PC-3 (cell line): ENCODE measurements around the gene SHMT1. TPM values are rescaled to one million over a fixed set of nuclear protein-coding genes. Genes with fewer than 3 reads are reported as not detected.

Experiments
- ATAC-seq: fragments of 200-7000 bp; cut with Tn5 transposase; 2 replicates; pipeline ENCODE4 v1.9.1; 2020; ENCODE audit warnings: mild to moderate bottlenecking, moderate library complexity
- BruUV-seq: library from RNA; stranded (reverse); fragments of 400-500 nt; replicated peaks from 2 replicates; lab custom pipeline; 2021; lab: Mats Ljungman, UMichigan
- CTCF ChIA-PET: fragments of 300-600 bp; sonication (Branson Sonifier 250); formaldehyde crosslinking; loops from one replicate; lab custom pipeline; 2022; ENCODE audit warnings: antibody characterized with exemption; lab: Charles Lee
- POLR2A ChIA-PET: fragments of 300-600 bp; sonication (Branson Sonifier 250); formaldehyde crosslinking; loops from one replicate; lab custom pipeline; 2022; ENCODE audit warnings: antibody characterized with exemption; ENCODE audit not compliant: unreplicated experiment; lab: Charles Lee
- DNase-seq: peaks from one replicate; pipeline ENCODE4 v3.0.0-alpha.2; 2015
- H2AFZ ChIP-seq: fragments of 300-600 bp; sonication (generic); 2 replicates; pipeline ENCODE4 v1.6.0; 2016; ENCODE audit warnings: antibody characterized with exemption, low read length
- H3F3A ChIP-seq: fragments of 300-600 bp; sonication (generic); one replicate; pipeline ENCODE4 v1.6.0; 2017; ENCODE audit warnings: antibody characterized with exemption, low read length, control low read depth, mild to moderate bottlenecking; ENCODE audit not compliant: unreplicated experiment
- H3K27ac ChIP-seq: fragments of 300-600 bp; sonication (generic); 2 replicates; pipeline ENCODE4 v1.5.1; 2016; ENCODE audit warnings: mild to moderate bottlenecking, low read length
- H3K27me3 ChIP-seq: fragments of 300-600 bp; sonication (generic); 2 replicates; pipeline ENCODE4 v1.6.1; 2016; ENCODE audit warnings: low read length, mixed read lengths
- H3K36me3 ChIP-seq: fragments of 300-600 bp; sonication (generic); 2 replicates; pipeline ENCODE4 v1.6.1; 2016; ENCODE audit warnings: low read depth, mixed run types, low read length, mixed read lengths
- H3K4me1 ChIP-seq: fragments of 300-600 bp; sonication (generic); 2 replicates; pipeline ENCODE4 v1.5.1; 2016; ENCODE audit warnings: low read length; ENCODE audit not compliant: insufficient read depth
- H3K4me2 ChIP-seq: fragments of 300-600 bp; sonication (generic); 2 replicates; pipeline ENCODE4 v1.6.0; 2016; ENCODE audit warnings: low read length
- H3K4me3 ChIP-seq: fragments of 300-600 bp; sonication (generic); 2 replicates; pipeline ENCODE4 v1.5.1; 2016; ENCODE audit warnings: mild to moderate bottlenecking, low read length, mixed read lengths
- H3K79me2 ChIP-seq: fragments of 300-600 bp; sonication (generic); 2 replicates; pipeline ENCODE4 v1.6.1; 2017; ENCODE audit warnings: low read length, mixed read lengths
- H3K9ac ChIP-seq: fragments of 300-600 bp; sonication (generic); 2 replicates; pipeline ENCODE4 v1.6.0; 2016; ENCODE audit warnings: mild to moderate bottlenecking, low read length
- H3K9me2 ChIP-seq: fragments of 300-600 bp; sonication (generic); replicated peaks from 2 replicates; pipeline ENCODE4 v1.6.1; 2016; ENCODE audit warnings: mixed run types, low read length, mixed read lengths
- H3K9me3 ChIP-seq: fragments of 300-600 bp; sonication (generic); 2 replicates; pipeline ENCODE4 v1.6.1; 2016; ENCODE audit warnings: low read length, mixed read lengths
- H4K20me1 ChIP-seq: fragments of 300-600 bp; sonication (generic); 2 replicates; pipeline ENCODE4 v1.6.1; 2016; ENCODE audit warnings: low read length, mixed read lengths
- CTCF ChIP-seq: fragments of 300-600 bp; sonication (generic); conservative IDR thresholded peaks from 2 replicates; pipeline ENCODE4 v1.5.1; 2017; ENCODE audit warnings: antibody characterized with exemption, low read depth, mild to moderate bottlenecking, low read length
- EZH2 ChIP-seq: fragments of 300-600 bp; sonication (generic); IDR thresholded peaks from one replicate; pipeline ENCODE4 v1.6.1; 2017; ENCODE audit warnings: antibody characterized with exemption, mild to moderate bottlenecking, low read length; ENCODE audit not compliant: unreplicated experiment
- EZH2phosphoT487 ChIP-seq: fragments of 300-600 bp; sonication (generic); IDR thresholded peaks from 2 replicates; pipeline ENCODE4 v1.6.1; 2018; ENCODE audit warnings: mild to moderate bottlenecking, antibody characterized with exemption, low read length, borderline replicate concordance
- intact Hi-C: fragments of 100-400 bp; cut with micrococcal nuclease; formaldehyde crosslinking; loops from 2 replicates; pipeline ENCODE4 v1.9.0; 2023
- total RNA-seq: library from RNA; depleted of rRNA; stranded (reverse); fragments of >200 nt; gene quantifications from 2 replicates; pipeline ENCODE4 v1.2.3, GENCODE V29; 2014

The SHMT1 gene
- total RNA-seq, 1 experiment from 2014 or later, result 61.5 TPM

- BruUV-seq, result no TSS peak
- H3K9me2 ChIP-seq, result no peaks in the 10 kb centered on the region
- intact Hi-C loops, result no loop called here
- ChIA-PET POLR2A (interaction anchor here (0.7 kb wide), 1 partner anchor 9 kb away, joined by 3 read pairs; the partner anchor contains the start of gene TOP3A), CTCF (no interaction called here)
- no peak for DNase-seq
- no peak overlapping the region for H3K27ac ChIP-seq
- H3K79me2 ChIP-seq, result peaks cover 31% of the 10 kb centered on the region
- H2AFZ ChIP-seq, result no peak overlapping the region
- no peak overlapping the region for H3K9ac ChIP-seq
- no peaks in the 10 kb centered on the region for H3K9me3 ChIP-seq
- H3K27me3 ChIP-seq, result no peaks in the 10 kb centered on the region
- TF ChIP-seq EZH2 (no peak), CTCF (no peak), EZH2phosphoT487 (no peak)
- no peak overlapping the region for H3K4me3 ChIP-seq
- peaks cover 26% of the 10 kb centered on the region for H3K36me3 ChIP-seq
- peaks cover 16% of the 10 kb centered on the region; the same call in 1 of the 2 replicates for H3K4me1 ChIP-seq
- peaks cover 9% of the 10 kb centered on the region; the same call in 1 of the 2 replicates for H4K20me1 ChIP-seq
- no peak overlapping the region for H3K4me2 ChIP-seq
- ATAC-seq, result no peak
- H3F3A ChIP-seq, result no peaks in the 10 kb centered on the region
These were observed 39.7 kb downstream of the SHMT1 start for GRCh38 chr17:18323507-18324139.

DNA sequence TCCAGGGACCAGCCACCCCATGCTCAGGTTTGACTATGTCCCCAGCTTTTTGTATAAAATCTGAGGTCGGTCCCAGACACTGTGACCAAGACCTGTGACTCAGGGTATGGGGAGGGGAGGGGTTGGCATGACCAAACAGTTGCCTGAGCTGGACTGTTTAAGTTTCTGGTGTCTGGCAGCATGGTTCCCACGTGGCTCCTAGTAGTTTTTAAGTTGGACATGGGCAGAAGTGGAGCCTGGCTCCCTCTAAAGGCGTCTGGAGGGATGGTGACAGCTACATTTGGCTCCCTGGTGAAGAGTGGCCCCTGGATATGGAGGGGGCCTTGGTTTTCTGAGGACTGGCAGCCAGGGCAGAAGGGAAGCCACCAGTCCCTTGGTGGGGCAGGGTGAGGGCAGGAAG is 40.3 kb downstream of the SHMT1 start:
- Histone ChIP-seq H3K36me3 (peaks cover 20% of the 10 kb centered on the region), H4K20me1 (peaks cover 11% of the 10 kb centered on the region; the same call in 1 of the 2 replicates), H3K4me2 (no peak overlapping the region), H3F3A (no peaks in the 10 kb centered on the region), H3K27ac (no peak overlapping the region), H3K27me3 (no peaks in the 10 kb centered on the region), H3K79me2 (peaks cover 37% of the 10 kb centered on the region), H3K4me3 (no peak overlapping the region), H3K9me3 (no peaks in the 10 kb centered on the region), H3K9me2 (no peaks in the 10 kb centered on the region), H3K9ac (no peak overlapping the region), H2AFZ (no peak overlapping the region), H3K4me1 (peaks cover 21% of the 10 kb centered on the region)
- DNase-seq (peak; percentile 49), ATAC-seq (peak; percentile 45; the same call in 1 of the 2 replicates)
- peak; percentile 59 for TF ChIP-seq CTCF
- no peak for TF ChIP-seq EZH2phosphoT487
- CTCF ChIA-PET, result no interaction called here
- no TSS peak for BruUV-seq
- POLR2A ChIA-PET, result no interaction called here
- intact Hi-C loops, result no loop called here

DNA sequence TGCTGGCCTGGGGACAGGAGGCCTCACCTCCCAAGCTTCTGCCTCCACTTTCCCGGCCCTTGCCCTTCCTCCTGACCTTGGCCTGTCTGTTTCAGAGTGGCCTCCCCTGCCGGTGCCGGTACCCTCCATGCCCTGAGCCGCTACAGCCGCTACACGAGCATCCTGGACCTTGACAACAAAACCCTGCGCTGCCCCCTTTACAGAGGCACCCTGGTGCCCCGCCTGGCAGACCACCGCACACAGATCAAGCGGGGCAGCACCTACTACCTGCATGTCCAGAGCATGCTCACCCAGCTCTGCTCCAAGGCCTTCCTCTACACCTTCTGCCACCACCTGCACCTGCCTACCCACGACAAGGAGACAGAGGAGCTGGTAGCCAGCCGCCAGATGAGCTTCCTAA is 40.8 kb downstream of the SHMT1 start:
- DNase-seq (no peak), ATAC-seq (no peak)
- Histone ChIP-seq H4K20me1 (peaks cover 11% of the 10 kb centered on the region; the same call in 1 of the 2 replicates), H3K4me3 (no peak overlapping the region), H3K4me1 (peaks cover 26% of the 10 kb centered on the region), H3F3A (no peaks in the 10 kb centered on the region), H3K4me2 (no peak overlapping the region), H3K9ac (no peak overlapping the region), H3K27ac (no peak overlapping the region), H2AFZ (no peak overlapping the region), H3K79me2 (peaks cover 42% of the 10 kb centered on the region), H3K27me3 (no peaks in the 10 kb centered on the region), H3K36me3 (peaks cover 19% of the 10 kb centered on the region), H3K9me2 (no peaks in the 10 kb centered on the region), H3K9me3 (no peaks in the 10 kb centered on the region)
- intact Hi-C loops, result no loop called here
- ChIA-PET POLR2A (no interaction called here), CTCF (no interaction called here)
- TF ChIP-seq EZH2 (no peak), CTCF (no peak), EZH2phosphoT487 (no peak)
- no TSS peak for BruUV-seq
